ENCODE data around the gene CHRD.
A peak's percentile ranks its signal among the peaks of the same experiment; 100 is the strongest.

Gene CHRD

GRCh38 chr3:184341925-184342324 lies 37.9 kb upstream of the CHRD start:
- no peak for TF ChIP-seq CTCF (conservative IDR thresholded peaks at IDR 0.05; ENCODE audit: low read depth, low read length)
- no peak overlapping the region for H3K4me3 ChIP-seq (ENCODE audit: low read depth, low read length)
- DNase-seq (ENCODE audit: low read depth) = no peak

- H3K4me3 ChIP-seq (ENCODE audit: low read depth, low read length) = no peak overlapping the region
- DNase-seq (ENCODE audit: low read depth) = peak; percentile 70
- no peak for TF ChIP-seq CTCF (conservative IDR thresholded peaks at IDR 0.05; ENCODE audit: low read depth, low read length)
Measured at GRCh38 chr3:184343200-184343876, 36.5 kb upstream of the CHRD start.

GRCh38 chr3:184344579-184345316 lies 35.1 kb upstream of the CHRD start:
- no peak for TF ChIP-seq CTCF (conservative IDR thresholded peaks at IDR 0.05; ENCODE audit: low read depth, low read length)
- H3K4me3 ChIP-seq (ENCODE audit: low read depth, low read length) = no peak overlapping the region
- DNase-seq (ENCODE audit: low read depth) = no peak

- peak; percentile 65 for TF ChIP-seq CTCF (conservative IDR thresholded peaks at IDR 0.05; ENCODE audit: low read depth, low read length)
- H3K4me3 ChIP-seq (ENCODE audit: low read depth, low read length) = no peak overlapping the region
- peak; percentile 63 for DNase-seq (ENCODE audit: low read depth)
Measured at GRCh38 chr3:184345317-184346144, 34.3 kb upstream of the CHRD start.

- no peak for DNase-seq (ENCODE audit: low read depth)
- H3K4me3 ChIP-seq (ENCODE audit: low read depth, low read length) = no peak overlapping the region
- no peak for TF ChIP-seq CTCF (conservative IDR thresholded peaks at IDR 0.05; ENCODE audit: low read depth, low read length)
Measured at GRCh38 chr3:184346480-184347190, 33.2 kb upstream of the CHRD start.

GRCh38 chr3:184347321-184348056 lies 32.4 kb upstream of the CHRD start:
- peak; percentile 66 for DNase-seq (ENCODE audit: low read depth)
- TF ChIP-seq CTCF (conservative IDR thresholded peaks at IDR 0.05; ENCODE audit: low read depth, low read length) = no peak

More at GRCh38 chr3:184347321-184348056, 32.4 kb upstream of the CHRD start:
- H3K4me3 ChIP-seq (ENCODE audit: low read depth, low read length) = no peak overlapping the region

Measured in choroid plexus epithelial cell (primary cell).